ENCODE results near the gene ATP5PO.
"Not testable (repeated sequence)": the region's sequence is repeated elsewhere in the genome, so short reads cannot be mapped to it uniquely, and the experiment has no call there.

ATP5PO gene

DNA sequence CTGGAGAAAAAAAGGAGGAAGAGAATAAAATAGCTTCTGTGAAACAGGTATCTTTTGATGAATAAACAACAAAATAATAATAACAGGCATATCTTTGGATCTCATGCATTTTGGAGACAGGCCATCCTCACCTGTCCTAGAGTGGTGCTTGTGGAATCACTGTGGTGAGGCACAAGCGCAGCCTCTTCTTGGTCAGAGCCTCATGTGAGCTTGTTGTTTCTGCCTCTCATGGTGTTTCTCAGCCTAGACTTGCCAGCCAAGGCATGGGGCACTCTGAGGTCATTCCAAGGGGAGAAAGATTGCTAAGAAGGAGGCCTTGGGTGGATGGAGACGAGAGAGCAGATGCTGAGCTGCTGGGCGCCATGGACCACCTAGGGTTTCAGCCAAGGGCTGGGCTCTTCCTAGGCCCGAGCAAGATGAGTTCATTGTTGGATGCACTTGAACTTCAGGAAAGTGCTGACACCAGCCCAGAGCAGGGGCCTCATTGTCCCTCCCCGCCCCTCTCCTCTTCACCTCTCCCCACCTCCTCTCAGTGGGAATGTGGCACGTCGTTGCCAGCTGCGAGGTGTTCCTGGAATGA is 49.5 kb downstream of the ATP5PO start:
- no peak for DNase-seq

- no peak for DNase-seq
Observed at GRCh38 chr21:33865176-33865575, 50.4 kb downstream of the ATP5PO start.

- DNase-seq = no peak
Observed at GRCh38 chr21:33864150-33864549, 51.5 kb downstream of the ATP5PO start.

- not testable (repeated sequence) for DNase-seq
Observed at GRCh38 chr21:33863191-33863590, 52.4 kb downstream of the ATP5PO start.

- DNase-seq = no peak
Observed at GRCh38 chr21:33861125-33861524, 54.5 kb downstream of the ATP5PO start.

DNA sequence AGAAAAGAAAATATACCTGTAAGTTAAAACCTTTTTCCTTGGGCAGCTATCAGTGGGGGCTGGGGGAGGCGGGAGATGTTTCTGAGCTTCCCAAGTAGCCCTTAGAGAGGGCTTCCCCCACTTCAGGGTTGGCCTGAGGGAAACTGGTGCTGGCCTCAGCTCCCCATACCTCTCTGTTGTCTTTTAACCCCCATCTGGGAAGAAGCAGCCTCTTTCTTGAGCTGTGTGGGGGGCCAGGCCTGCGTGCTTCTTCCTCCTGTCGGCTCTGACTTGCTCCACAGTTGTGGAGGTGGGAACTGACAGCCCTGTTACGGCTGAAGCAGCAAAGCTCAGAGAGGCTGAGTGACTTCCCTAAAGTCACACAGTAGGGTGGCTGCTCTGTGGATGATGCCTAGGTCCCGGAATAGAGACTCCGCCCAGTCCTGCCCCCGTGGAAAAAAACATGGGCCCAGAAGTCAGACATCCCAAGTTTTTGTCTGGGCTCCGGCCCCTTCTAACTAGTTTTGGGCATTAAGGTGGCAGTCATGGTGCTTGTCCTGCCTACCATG is 55.2 kb downstream of the ATP5PO start:
- DNase-seq = no peak

GRCh38 chr21:33859373-33860102 is 56.1 kb downstream of the ATP5PO start:
- no peak for DNase-seq

- no peak for DNase-seq
Observed at GRCh38 chr21:33858667-33859372, 56.8 kb downstream of the ATP5PO start.

- no peak for DNase-seq
Observed at GRCh38 chr21:33857846-33858666, 57.5 kb downstream of the ATP5PO start.

- no peak for DNase-seq
Observed at GRCh38 chr21:33856893-33857527, 58.6 kb downstream of the ATP5PO start.

GRCh38 chr21:33855190-33855589 is 60.4 kb downstream of the ATP5PO start:
- no peak for DNase-seq

GRCh38 chr21:33854604-33855003 is 61.0 kb downstream of the ATP5PO start:
- no peak for DNase-seq
